Rectal smooth muscle tissue (tissue), 1 donor: ENCODE results near the gene SIRT2.
A peak's percentile ranks its signal among the peaks of the same experiment; 100 is the strongest.

Source experiments
- H3K27ac ChIP-seq: one replicate; pipeline ENCODE4 v1.7.0; 2013; ENCODE audit warnings: low read depth, low read length, inconsistent platforms
- H3K27me3 ChIP-seq: one replicate; pipeline ENCODE4 v1.7.0; 2013; ENCODE audit warnings: low read length; ENCODE audit not compliant: control insufficient read depth, insufficient read depth
- H3K36me3 ChIP-seq: one replicate; pipeline ENCODE4 v1.7.0; 2013; ENCODE audit warnings: low read length; ENCODE audit not compliant: control insufficient read depth, insufficient read depth
- H3K4me1 ChIP-seq: one replicate; pipeline ENCODE4 v1.7.0; 2013; ENCODE audit warnings: low read length; ENCODE audit not compliant: control insufficient read depth, insufficient read depth
- H3K4me3 ChIP-seq: one replicate; pipeline ENCODE4 v1.7.0; 2013; ENCODE audit warnings: low read length
- H3K9ac ChIP-seq: one replicate; pipeline ENCODE4 v1.7.0; 2013; ENCODE audit warnings: low read length

SIRT2 gene

GRCh38 chr19:38850976-38851621 is 48.3 kb downstream of the SIRT2 start:
- peak overlapping the region; percentile 53 for H3K9ac ChIP-seq
- peak overlapping the region; percentile 98 for H3K27ac ChIP-seq
- peak overlapping the region; percentile 75 for H3K4me3 ChIP-seq
- H3K36me3 ChIP-seq = peaks cover 16% of the 10 kb centered on the region
- peaks cover 14% of the 10 kb centered on the region for H3K4me1 ChIP-seq
- H3K27me3 ChIP-seq = no peaks in the 10 kb centered on the region

- Histone ChIP-seq H3K4me3 (peak overlapping the region; percentile 75), H3K36me3 (peaks cover 22% of the 10 kb centered on the region), H3K27me3 (no peaks in the 10 kb centered on the region), H3K9ac (peak overlapping the region; percentile 53), H3K4me1 (peaks cover 14% of the 10 kb centered on the region), H3K27ac (peak overlapping the region; percentile 98)
These were observed 48.9 kb downstream of the SIRT2 start for GRCh38 chr19:38850436-38850975.

- H3K9ac ChIP-seq = peak within 1 kb of the TSS; percentile 53
- H3K36me3 ChIP-seq = peaks cover 27% of the 10 kb centered on the region
- no peaks in the 10 kb centered on the region for H3K27me3 ChIP-seq
- H3K4me3 ChIP-seq = peak within 1 kb of the TSS; percentile 75
- H3K4me1 ChIP-seq = peaks cover 14% of the 10 kb centered on the region
- H3K27ac ChIP-seq = peak within 1 kb of the TSS; percentile 100
These were observed 49.5 kb downstream of the SIRT2 start, which contains the start of gene HNRNPL for GRCh38 chr19:38849860-38850435. HNRNPL (minus strand) TSS chr19:38849986; CDS start chr19:38849966, 20 bp downstream.

- Histone ChIP-seq H3K9ac (peak overlapping the region; percentile 40), H3K36me3 (peaks cover 34% of the 10 kb centered on the region), H3K4me1 (peaks cover 14% of the 10 kb centered on the region), H3K27me3 (no peaks in the 10 kb centered on the region), H3K4me3 (peak overlapping the region; percentile 61), H3K27ac (peak overlapping the region; percentile 100)
These were observed 50.1 kb downstream of the SIRT2 start for GRCh38 chr19:38849147-38849859.

GRCh38 chr19:38848299-38849146 is 50.9 kb downstream of the SIRT2 start:
- H3K4me1 ChIP-seq = peaks cover 14% of the 10 kb centered on the region
- H3K4me3 ChIP-seq = peak overlapping the region; percentile 58
- H3K27me3 ChIP-seq = no peaks in the 10 kb centered on the region
- peak overlapping the region; percentile 25 for H3K9ac ChIP-seq
- peaks cover 41% of the 10 kb centered on the region for H3K36me3 ChIP-seq
- H3K27ac ChIP-seq = peak overlapping the region; percentile 44

- H3K4me3 ChIP-seq = no peak overlapping the region
- H3K27me3 ChIP-seq = no peaks in the 10 kb centered on the region
- H3K36me3 ChIP-seq = peaks cover 63% of the 10 kb centered on the region
- peaks cover 10% of the 10 kb centered on the region for H3K4me1 ChIP-seq
- H3K27ac ChIP-seq = no peak overlapping the region
- H3K9ac ChIP-seq = peak overlapping the region; percentile 16
These were observed 53.3 kb downstream of the SIRT2 start for GRCh38 chr19:38846097-38846496.

- no peak overlapping the region for H3K9ac ChIP-seq
- no peak overlapping the region for H3K4me3 ChIP-seq
- H3K36me3 ChIP-seq = peaks cover 66% of the 10 kb centered on the region
- H3K4me1 ChIP-seq = peaks cover 4% of the 10 kb centered on the region
- H3K27ac ChIP-seq = no peak overlapping the region
- no peaks in the 10 kb centered on the region for H3K27me3 ChIP-seq
These were observed 53.9 kb downstream of the SIRT2 start for GRCh38 chr19:38845374-38846024.

GRCh38 chr19:38844093-38844686 is 55.2 kb downstream of the SIRT2 start:
- no peak overlapping the region for H3K27ac ChIP-seq
- H3K9ac ChIP-seq = no peak overlapping the region
- H3K27me3 ChIP-seq = no peaks in the 10 kb centered on the region
- H3K4me1 ChIP-seq = peaks cover 4% of the 10 kb centered on the region
- H3K36me3 ChIP-seq = peaks cover 71% of the 10 kb centered on the region
- H3K4me3 ChIP-seq = no peak overlapping the region

- Histone ChIP-seq H3K4me3 (no peak overlapping the region), H3K27me3 (no peaks in the 10 kb centered on the region), H3K9ac (no peak overlapping the region), H3K27ac (no peak overlapping the region), H3K36me3 (peaks cover 78% of the 10 kb centered on the region), H3K4me1 (peaks cover 4% of the 10 kb centered on the region)
These were observed 56.2 kb downstream of the SIRT2 start for GRCh38 chr19:38843175-38843758.

- Histone ChIP-seq H3K4me1 (peaks cover 4% of the 10 kb centered on the region), H3K9ac (no peak overlapping the region)
These were observed 56.8 kb downstream of the SIRT2 start for GRCh38 chr19:38842439-38843174.

More at GRCh38 chr19:38842439-38843174, 56.8 kb downstream of the SIRT2 start:
- H3K27ac ChIP-seq = no peak overlapping the region
- H3K4me3 ChIP-seq = no peak overlapping the region
- no peaks in the 10 kb centered on the region for H3K27me3 ChIP-seq
- peaks cover 82% of the 10 kb centered on the region for H3K36me3 ChIP-seq
